Uterus (tissue), 4 donors: ENCODE measurements around the gene SRXN1. TPM values are rescaled to one million over a fixed set of nuclear protein-coding genes. Genes with fewer than 3 reads are reported as not detected.

Experiments
- DNase-seq, 2 donors: peaks; one replicate each; pipeline ENCODE4 v3.0.0-alpha.2; 2019 to 2020
- H3K27ac ChIP-seq, 2 donors: fragments of 200-600 bp; sonication (generic); 1 replicate in 1 of 2; 2 replicates in 1 of 2; pipeline ENCODE4 v1.5.1; 2016 to 2018
- H3K27me3 ChIP-seq, 2 donors: fragments of 200-600 bp; sonication (generic); one replicate each; pipeline ENCODE4 v1.5.1; 2018 to 2019; ENCODE audit warnings: control low read depth in 1 of 2
- H3K36me3 ChIP-seq, 2 donors: fragments of 200-600 bp; sonication (generic); one replicate each; pipeline ENCODE4 v1.5.1; 2019; ENCODE audit warnings: control low read depth in 1 of 2
- H3K4me1 ChIP-seq, 2 donors: fragments of 200-600 bp; sonication (generic); one replicate each; pipeline ENCODE4 v1.5.1; 2018 to 2019; ENCODE audit warnings: control low read depth in 1 of 2
- H3K4me3 ChIP-seq, 2 donors: fragments of 200-600 bp; sonication (generic); 1 replicate in 1 of 2; 2 replicates in 1 of 2; pipeline ENCODE4 v1.5.1; 2018 to 2019; ENCODE audit warnings: mild to moderate bottlenecking in 1 of 2
- H3K9me3 ChIP-seq, 2 donors: fragments of 200-600 bp; sonication (generic); one replicate each; pipeline ENCODE4 v1.5.1; 2019; ENCODE audit warnings: control low read depth in 1 of 2
- CTCF ChIP-seq, 4 experiments: fragments of 200-600 bp in 2 of 4; fragments of 450-650 bp in 2 of 4; sonication (generic) in 2 of 4; IDR thresholded peaks; one replicate each; pipeline ENCODE4 v1.5.1; 2016 to 2019; ENCODE audit warnings: antibody characterized with exemption in 4 of 4, mild to moderate bottlenecking in 2 of 4, moderate library complexity in 1 of 4
- POLR2A ChIP-seq, 2 donors: fragments of 450-650 bp; IDR thresholded peaks; one replicate each; pipeline ENCODE4 v1.6.1; 2016; ENCODE audit warnings: antibody characterized with exemption in 2 of 2, mild to moderate bottlenecking in 1 of 2, moderate library complexity in 1 of 2
- intact Hi-C: fragments of 100-400 bp; cut with DNase I; formaldehyde crosslinking; loops from one replicate; pipeline ENCODE4 v1.15.1; 2023; ENCODE audit warnings: low total_unique reads
- total RNA-seq, 4 donors: library from RNA; depleted of rRNA in 3 of 4; stranded (reverse); fragments of >200 nt in 3 of 4; gene quantifications; one replicate each; pipeline versions ENCODE4 v1.1.0 to v1.2.4, GENCODE V29; 2014 to 2023
- donor health status: DM: yes; HTN: yes; CAD: no.

Gene SRXN1
- total RNA-seq, 4 donors from 2014 or later: 6.1 to 33.2 (median 16.6) TPM

DNA sequence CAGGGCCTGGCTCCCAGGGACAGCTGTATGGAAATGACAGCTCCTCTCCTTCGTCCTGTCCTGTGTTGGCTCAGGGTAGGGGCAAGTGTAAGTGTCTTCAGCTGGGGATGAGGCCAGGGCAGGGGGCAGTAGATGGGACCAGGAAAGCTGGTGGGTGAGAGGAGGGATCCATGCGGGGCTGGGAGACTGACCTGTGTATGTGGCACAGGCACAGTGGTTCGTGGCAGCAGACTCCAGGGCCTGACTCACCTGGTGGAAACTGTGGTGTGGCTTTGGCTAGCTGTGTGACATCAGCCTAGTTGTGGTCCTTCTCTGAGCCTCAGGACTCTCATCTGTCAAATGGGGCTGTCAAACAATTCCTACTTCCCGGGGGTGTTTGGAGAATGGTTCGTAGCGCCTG, 36.3 kb upstream of the SRXN1 start:
- intact Hi-C loops: no loop called here
- TF ChIP-seq POLR2A (IDR thresholded peaks at IDR 0.05) (no peak), CTCF (IDR thresholded peaks at IDR 0.05) (no peak)
- no peaks in the 10 kb centered on the region for H3K36me3 ChIP-seq
- H3K9me3 ChIP-seq: no peaks in the 10 kb centered on the region
- no peak for DNase-seq
- H3K27ac ChIP-seq: no peak overlapping the region
- no peak overlapping the region for H3K4me3 ChIP-seq
- H3K27me3 ChIP-seq: no peaks in the 10 kb centered on the region
- no peaks in the 10 kb centered on the region for H3K4me1 ChIP-seq

GRCh38 chr20:688809-689212, 35.8 kb upstream of the SRXN1 start:
- intact Hi-C loops: no loop called here
- no peak overlapping the region for H3K27ac ChIP-seq
- DNase-seq: no peak
- H3K4me1 ChIP-seq: no peaks in the 10 kb centered on the region
- no peak overlapping the region for H3K4me3 ChIP-seq
- H3K9me3 ChIP-seq: no peaks in the 10 kb centered on the region
- no peaks in the 10 kb centered on the region for H3K36me3 ChIP-seq
- H3K27me3 ChIP-seq: no peaks in the 10 kb centered on the region
- TF ChIP-seq POLR2A (IDR thresholded peaks at IDR 0.05): no peak
- TF ChIP-seq CTCF (IDR thresholded peaks at IDR 0.05): no peak

DNA sequence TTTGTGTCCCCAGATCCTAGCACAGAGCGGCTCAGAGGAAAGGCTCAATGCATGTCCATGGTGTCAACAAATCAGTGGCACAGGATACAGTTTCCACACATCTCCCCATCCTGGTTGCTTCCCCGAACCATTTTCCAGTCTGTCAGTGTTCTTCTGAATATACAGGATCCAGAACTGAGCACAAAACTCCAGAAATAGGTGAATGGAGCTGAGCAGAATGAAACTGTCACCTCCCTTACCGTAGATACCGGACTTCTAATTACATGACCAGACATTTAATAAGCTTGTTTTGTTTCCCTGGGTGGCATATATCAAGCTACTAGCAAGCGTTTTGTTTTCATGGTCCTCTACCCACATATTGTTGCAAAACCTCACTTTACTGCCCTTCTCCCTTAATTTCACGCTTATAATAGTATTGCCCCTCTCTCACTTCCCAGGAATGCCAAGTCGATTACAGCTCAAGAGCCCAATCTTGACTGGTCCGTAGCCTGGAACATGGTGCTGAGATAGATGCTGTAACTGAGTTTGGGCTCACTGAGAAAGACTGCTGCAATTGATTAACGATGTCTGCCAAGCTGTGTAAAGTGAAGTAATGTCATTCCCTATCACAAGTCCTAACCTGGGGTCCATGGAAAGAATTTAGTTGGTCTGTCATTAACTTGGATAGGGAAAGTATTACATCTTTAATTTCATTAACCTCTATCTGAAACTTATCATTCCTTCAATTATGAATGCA, 34.6 kb upstream of the SRXN1 start:
- H3K4me1 ChIP-seq: no peaks in the 10 kb centered on the region
- no peak overlapping the region for H3K4me3 ChIP-seq
- TF ChIP-seq CTCF (IDR thresholded peaks at IDR 0.05) (no peak), POLR2A (IDR thresholded peaks at IDR 0.05) (no peak)
- DNase-seq: no peak
- no peak overlapping the region for H3K27ac ChIP-seq
- no peaks in the 10 kb centered on the region for H3K9me3 ChIP-seq
- H3K36me3 ChIP-seq: no peaks in the 10 kb centered on the region
- intact Hi-C loops: no loop called here
- no peaks in the 10 kb centered on the region for H3K27me3 ChIP-seq

DNA sequence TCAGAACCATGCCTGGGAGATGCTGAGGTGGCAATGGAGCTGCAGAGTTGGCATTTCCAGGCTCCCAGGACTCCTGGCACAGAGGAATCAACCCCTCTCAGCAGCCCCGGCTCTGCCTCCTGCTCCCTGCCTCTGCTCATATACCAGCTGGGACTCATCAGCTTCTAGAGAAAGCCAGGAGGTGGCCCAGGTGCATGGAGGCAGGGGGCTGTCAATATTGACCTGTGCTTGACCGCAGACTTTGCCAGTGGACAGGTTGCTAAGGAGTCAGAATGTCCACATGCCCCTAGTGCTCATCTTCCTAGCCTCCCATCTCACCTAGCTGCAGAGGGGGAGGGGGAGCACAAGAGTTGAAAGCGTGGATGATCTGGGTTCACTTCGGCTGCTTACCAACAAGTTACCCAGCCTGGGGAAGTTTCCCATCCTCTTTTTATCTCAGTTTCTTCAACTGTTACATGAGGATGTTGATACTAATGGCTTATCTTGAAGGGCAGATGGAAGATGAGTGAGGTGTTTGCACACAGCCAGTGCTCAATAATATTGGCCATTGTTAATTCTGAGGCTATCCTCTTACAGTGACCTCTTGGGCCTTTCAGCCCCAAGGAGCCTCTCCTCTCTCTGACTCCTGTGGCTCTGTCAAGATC, 31.8 kb upstream of the SRXN1 start:
- H3K27me3 ChIP-seq: peaks cover 0 to 2% of the 10 kb centered on the region in 2 donors
- TF ChIP-seq CTCF (IDR thresholded peaks at IDR 0.05) (no peak), POLR2A (IDR thresholded peaks at IDR 0.05) (no peak)
- H3K4me1 ChIP-seq: no peaks in the 10 kb centered on the region
- no peak overlapping the region for H3K27ac ChIP-seq
- no peak for DNase-seq
- intact Hi-C loops: no loop called here
- H3K9me3 ChIP-seq: no peaks in the 10 kb centered on the region
- H3K36me3 ChIP-seq: no peaks in the 10 kb centered on the region
- no peak overlapping the region for H3K4me3 ChIP-seq

DNA sequence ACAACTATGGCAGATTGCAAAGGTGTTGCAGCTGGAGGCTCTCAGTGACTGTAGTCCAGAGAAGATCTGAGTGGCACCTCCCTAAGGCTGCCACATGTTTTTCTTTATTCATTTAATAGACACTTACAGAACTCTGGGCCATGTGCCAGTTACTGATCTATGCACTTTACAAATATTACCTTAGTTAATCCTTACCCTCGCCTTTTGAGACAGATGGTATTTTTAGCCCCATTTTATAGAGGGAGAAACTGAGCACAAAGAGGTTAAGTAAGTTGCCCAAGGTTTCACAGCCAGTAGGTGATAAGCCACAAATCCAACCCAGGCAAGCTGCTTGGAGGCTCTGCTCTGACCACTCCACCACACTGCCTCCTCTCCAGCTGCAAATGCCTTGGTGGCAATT, 29.1 kb upstream of the SRXN1 start:
- H3K4me3 ChIP-seq: no peak overlapping the region
- no peaks in the 10 kb centered on the region for H3K9me3 ChIP-seq
- no peaks in the 10 kb centered on the region for H3K36me3 ChIP-seq
- no peak overlapping the region for H3K27ac ChIP-seq
- TF ChIP-seq POLR2A (IDR thresholded peaks at IDR 0.05) (no peak), CTCF (IDR thresholded peaks at IDR 0.05) (no peak)
- DNase-seq: no peak
- H3K4me1 ChIP-seq: no peaks in the 10 kb centered on the region
- intact Hi-C loops: no loop called here
- peaks cover 0 to 10% of the 10 kb centered on the region in 2 donors for H3K27me3 ChIP-seq
